ENCODE data around the gene ATF5.

Gene ATF5

DNA sequence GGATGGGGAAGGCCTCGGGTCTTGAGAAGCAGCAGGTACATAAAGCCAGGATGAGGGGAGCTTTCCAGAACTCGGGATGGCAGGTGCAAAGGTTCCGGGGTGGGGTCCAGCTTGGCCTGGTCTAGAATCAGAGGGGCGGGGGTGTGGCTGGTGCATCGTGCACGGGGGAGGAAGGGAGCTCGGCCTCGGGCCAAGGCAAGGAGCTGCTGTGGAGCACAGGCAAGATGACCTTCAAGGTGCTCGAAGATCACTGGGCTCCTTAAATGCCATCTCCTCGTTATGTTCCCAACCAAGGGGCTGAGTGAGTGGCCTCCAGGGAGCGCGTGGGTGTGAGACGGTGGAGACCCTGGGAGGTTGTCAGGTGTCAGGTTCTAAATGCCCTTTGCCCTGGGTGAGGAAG, 48.1 kb downstream of the ATF5 start:
- H3K4me3 ChIP-seq (ENCODE audit: low read depth, low read length), result no peak overlapping the region
- TF ChIP-seq, protein P1, sequence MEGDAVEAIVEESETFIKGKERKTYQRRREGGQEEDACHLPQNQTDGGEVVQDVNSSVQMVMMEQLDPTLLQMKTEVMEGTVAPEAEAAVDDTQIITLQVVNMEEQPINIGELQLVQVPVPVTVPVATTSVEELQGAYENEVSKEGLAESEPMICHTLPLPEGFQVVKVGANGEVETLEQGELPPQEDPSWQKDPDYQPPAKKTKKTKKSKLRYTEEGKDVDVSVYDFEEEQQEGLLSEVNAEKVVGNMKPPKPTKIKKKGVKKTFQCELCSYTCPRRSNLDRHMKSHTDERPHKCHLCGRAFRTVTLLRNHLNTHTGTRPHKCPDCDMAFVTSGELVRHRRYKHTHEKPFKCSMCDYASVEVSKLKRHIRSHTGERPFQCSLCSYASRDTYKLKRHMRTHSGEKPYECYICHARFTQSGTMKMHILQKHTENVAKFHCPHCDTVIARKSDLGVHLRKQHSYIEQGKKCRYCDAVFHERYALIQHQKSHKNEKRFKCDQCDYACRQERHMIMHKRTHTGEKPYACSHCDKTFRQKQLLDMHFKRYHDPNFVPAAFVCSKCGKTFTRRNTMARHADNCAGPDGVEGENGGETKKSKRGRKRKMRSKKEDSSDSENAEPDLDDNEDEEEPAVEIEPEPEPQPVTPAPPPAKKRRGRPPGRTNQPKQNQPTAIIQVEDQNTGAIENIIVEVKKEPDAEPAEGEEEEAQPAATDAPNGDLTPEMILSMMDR (IDR thresholded peaks at IDR 0.05; ENCODE audit: low read depth, low read length, missing control alignments), result no peak
- in situ Hi-C loops (cut with HindIII; ENCODE audit: low sequenced_read_pairs), result no loop called here
- DNase-seq (ENCODE audit: low read depth), result no peak

DNA sequence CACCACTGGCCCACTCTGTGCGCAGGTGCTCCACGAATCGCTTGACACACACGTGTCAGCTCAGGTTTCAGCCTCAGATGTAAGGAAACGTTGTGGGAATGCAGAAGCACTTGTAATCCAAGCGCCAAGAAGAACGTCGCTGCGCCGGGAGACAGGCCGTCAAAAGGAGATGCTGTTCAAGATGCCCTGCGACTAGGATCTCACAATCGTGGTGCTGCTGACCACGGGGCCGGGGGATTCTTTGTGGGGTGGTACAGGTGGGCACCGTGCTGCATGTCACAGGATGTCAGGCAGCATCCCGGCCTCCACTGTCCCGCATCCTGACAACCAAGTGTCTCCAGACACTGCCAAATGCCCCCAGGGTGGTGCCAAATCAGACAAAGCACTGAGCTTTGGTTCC, 48.9 kb downstream of the ATF5 start:
- in situ Hi-C loops (cut with HindIII; ENCODE audit: low sequenced_read_pairs), result no loop called here
- H3K4me3 ChIP-seq (ENCODE audit: low read depth, low read length), result no peak overlapping the region
- no peak for DNase-seq (ENCODE audit: low read depth)
- TF ChIP-seq, protein P1 (IDR thresholded peaks at IDR 0.05; ENCODE audit: low read depth, low read length, missing control alignments), result no peak

DNA sequence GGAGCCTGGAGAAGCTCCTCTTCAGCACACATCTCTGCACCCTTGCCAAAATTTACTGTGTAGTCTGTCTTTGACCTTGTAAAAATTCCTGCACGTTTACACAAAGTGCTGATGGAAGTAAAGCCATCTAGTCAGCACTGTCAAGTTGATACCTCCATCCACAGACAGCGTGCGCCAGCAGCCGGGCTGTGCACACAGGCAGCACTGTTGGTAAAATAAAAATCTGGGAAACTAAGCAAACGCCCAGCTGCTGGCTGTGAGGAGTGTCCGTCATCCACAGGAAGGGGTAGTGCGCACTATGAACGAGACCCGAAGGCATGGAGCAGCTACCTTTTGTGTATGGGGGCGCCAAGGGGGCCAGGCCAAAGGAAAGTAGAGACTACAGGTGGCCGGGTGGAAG, 49.3 kb downstream of the ATF5 start:
- DNase-seq (ENCODE audit: low read depth), result no peak
- in situ Hi-C loops (cut with HindIII; ENCODE audit: low sequenced_read_pairs), result no loop called here
- no peak overlapping the region for H3K4me3 ChIP-seq (ENCODE audit: low read depth, low read length)
- TF ChIP-seq, protein P1 (IDR thresholded peaks at IDR 0.05; ENCODE audit: low read depth, low read length, missing control alignments), result no peak

DNA sequence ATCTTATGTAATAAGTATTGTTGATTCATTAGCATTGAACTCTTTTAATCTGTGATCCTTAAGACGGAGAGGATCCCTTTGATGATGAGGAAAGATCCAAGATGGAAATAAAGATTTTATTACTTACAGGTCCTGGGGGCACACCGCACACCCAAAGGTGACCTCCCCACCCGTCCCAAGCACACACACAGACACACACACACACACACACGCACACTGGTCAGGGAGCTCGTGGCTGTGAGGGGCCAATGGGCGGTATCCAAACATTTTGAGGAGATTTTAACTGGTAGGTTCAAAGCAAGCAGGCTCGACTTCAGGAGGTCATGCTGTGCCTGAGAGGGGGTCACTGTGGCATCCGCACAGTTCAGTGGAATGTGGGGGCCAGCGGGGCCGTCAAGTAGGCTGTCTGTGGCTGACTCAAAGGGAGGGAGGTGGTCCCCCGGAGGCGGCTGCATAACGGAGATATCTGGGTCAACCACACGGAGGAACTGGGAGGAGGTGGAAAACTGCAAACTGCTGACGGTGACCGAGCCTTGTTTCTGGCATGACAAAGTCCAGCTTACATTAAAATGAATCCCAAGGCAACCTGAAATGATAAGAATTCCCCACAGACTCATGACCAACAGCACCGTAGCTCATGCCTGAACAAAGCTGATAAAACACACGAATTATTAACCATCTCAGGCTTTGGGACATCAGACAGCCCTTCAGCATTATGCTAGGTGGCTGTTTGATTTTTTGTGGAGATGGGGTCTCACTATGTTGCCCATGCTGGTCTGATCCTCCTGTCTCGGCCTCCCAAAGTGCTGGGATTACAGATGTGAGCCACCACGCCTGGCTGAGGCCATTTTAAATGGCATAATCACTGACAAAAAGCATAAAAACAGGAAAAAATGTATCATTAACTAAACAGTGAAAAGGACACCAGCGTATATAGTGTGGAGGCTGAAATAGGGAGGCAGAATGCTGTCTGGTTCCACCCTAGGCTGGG, 52.9 kb downstream of the ATF5 start:
- TF ChIP-seq, protein P1 (IDR thresholded peaks at IDR 0.05; ENCODE audit: low read depth, low read length, missing control alignments), result no peak
- H3K4me3 ChIP-seq (ENCODE audit: low read depth, low read length), result no peak overlapping the region
- in situ Hi-C loops (cut with HindIII; ENCODE audit: low sequenced_read_pairs), result no loop called here
- no peak for DNase-seq (ENCODE audit: low read depth)
